ENCODE measurements around the gene TAF4. TPM values are rescaled to one million over a fixed set of nuclear protein-coding genes. Genes with fewer than 3 reads are reported as not detected.

Gene TAF4
- total and polyA plus RNA-seq, 2 of the 13 experiments (the other 11 are each of a cell fraction or from before 2014, with no cell fraction given): 5.9 to 12.0 TPM

GRCh38 chr20:62069741-62070216 is 4.1 kb upstream of the TAF4 start:
- Histone ChIP-seq H3K9me3 (ENCODE audit: low read length) (peaks cover 17% of the 10 kb centered on the region), H2AFZ (ENCODE audit: low read length) (no peak overlapping the region), H3K4me1 (ENCODE audit: insufficient read depth, low read length) (peaks cover 31% of the 10 kb centered on the region), H3K79me2 (ENCODE audit: insufficient read depth, low read length) (no peaks in the 10 kb centered on the region), H3K27ac (ENCODE audit: extremely low read length, insufficient read depth, low read length) (no peak overlapping the region), H3K4me2 (ENCODE audit: low read depth, low read length) (no peak overlapping the region), H4K20me1 (ENCODE audit: insufficient read depth, low read length) (no peaks in the 10 kb centered on the region), H3K4me3 (replicated peaks in 1 of 3; ENCODE audit: insufficient read depth in 1 of 3, low read depth in 2 of 3, low read length in 3 of 3) (no peak overlapping the region), H3K9ac (ENCODE audit: insufficient read depth, low read depth, low read length) (no peak overlapping the region), H3K27me3 (ENCODE audit: control insufficient read depth in 1 of 2, insufficient read depth in 2 of 2, low read length in 2 of 2) (no peaks in the 10 kb centered on the region; a peak in 1 of 5 replicates), H3K36me3 (replicated peaks in 1 of 2; ENCODE audit: control insufficient read depth in 1 of 2, insufficient read depth in 2 of 2, low read length in 2 of 2) (no peaks in the 10 kb centered on the region)
- in situ Hi-C loops (cut with HindIII; ENCODE audit: extremely low pct_ligation_motif_present, low pct_unique_long_range_greater_than_20kb): loop anchor here (5.0 kb wide), 1 partner anchor 53 kb away; the partner anchor contains the start of gene LSM14B
- CTCF ChIA-PET (ENCODE audit: low intra/inter-chr PET ratio, low total read pairs): no interaction called here
- DNase-seq (ENCODE audit: low spot score): no peak
- TF ChIP-seq FLYWCH1 (CRISPR knock-in tag; IDR thresholded peaks at IDR 0.05) (no peak), ZNF850 (CRISPR knock-in tag; conservative IDR thresholded peaks at IDR 0.05) (no peak), ZBTB33 (CRISPR knock-in tag; IDR thresholded peaks at IDR 0.05) (peak; percentile 82), ZNF430 (CRISPR knock-in tag; IDR thresholded peaks at IDR 0.05) (no peak), KDM2A (CRISPR knock-in tag; IDR thresholded peaks at IDR 0.05; ENCODE audit: borderline replicate concordance, low read depth) (0 out of 2 replicates have a peak, but pooled peaks have one; percentile 19), ZNF7 (CRISPR knock-in tag; IDR thresholded peaks at IDR 0.05) (0 out of 2 replicates have a peak, but pooled peaks have one; percentile 2), TBX2 (CRISPR knock-in tag; IDR thresholded peaks at IDR 0.05; ENCODE audit: borderline replicate concordance) (0 out of 2 replicates have a peak, but pooled peaks have one; percentile 2), TFDP2 (CRISPR knock-in tag; IDR thresholded peaks at IDR 0.05) (no peak)
- intact Hi-C loops (cut with micrococcal nuclease; ENCODE audit: unreplicated experiment): loop anchor here (5.0 kb wide), 1 partner anchor 68 kb away; no protein-coding TSS in a partner anchor
- WGBS (ENCODE audit: low lambda C conversion rate): 74% methylated on average over 11 of the region's 11 CpGs
- POLR2A ChIA-PET: interaction anchor here (4.2 to 6.2 kb wide), 3 partner anchors 20 to 72 kb away, joined by 36 to 260 read pairs (median 43); partner anchors contain the start of genes LSM14B, PSMA7 and SS18L1
- ATAC-seq: no peak
- no TSS peak for BruUV-seq (replicated peaks)
- FAIRE-seq: no peak

Data from HepG2 (cell line).